NCI-H69 (cell line): Measurements from ENCODE around the gene DHRS12.

Experiments used
- DNase-seq: peaks from one replicate; lab custom pipeline; 2025; lab: John Stamatoyannopoulos, UW

The DHRS12 gene

GRCh38 chr13:51759240-51759639 lies 44.7 kb downstream of the DHRS12 start:
- DNase-seq, result no peak

GRCh38 chr13:51758691-51759090 lies 45.3 kb downstream of the DHRS12 start:
- DNase-seq, result no peak

GRCh38 chr13:51756651-51757050 lies 47.3 kb downstream of the DHRS12 start:
- no peak for DNase-seq

- no peak for DNase-seq
These were observed 56.2 kb downstream of the DHRS12 start for GRCh38 chr13:51747438-51748434.

GRCh38 chr13:51746802-51747201 lies 57.2 kb downstream of the DHRS12 start:
- no peak for DNase-seq

- DNase-seq, result no peak
These were observed 58.7 kb downstream of the DHRS12 start for GRCh38 chr13:51745243-51745642.

GRCh38 chr13:51742611-51743010 lies 61.4 kb downstream of the DHRS12 start:
- DNase-seq, result no peak

GRCh38 chr13:51742031-51742430 lies 61.9 kb downstream of the DHRS12 start:
- no peak for DNase-seq

GRCh38 chr13:51740698-51741097 lies 63.3 kb downstream of the DHRS12 start:
- no peak for DNase-seq

- no peak for DNase-seq
These were observed 64.8 kb downstream of the DHRS12 start for GRCh38 chr13:51739027-51739764.

GRCh38 chr13:51738226-51738905 lies 65.6 kb downstream of the DHRS12 start:
- DNase-seq, result no peak

- no peak for DNase-seq
These were observed 66.4 kb downstream of the DHRS12 start for GRCh38 chr13:51737609-51738008.

- no peak for DNase-seq
These were observed 69.2 kb downstream of the DHRS12 start for GRCh38 chr13:51734786-51735185.

- DNase-seq, result peak; percentile 49
These were observed 70.3 kb downstream of the DHRS12 start for GRCh38 chr13:51733374-51734298.

- peak; percentile 7 for DNase-seq
These were observed 72.2 kb downstream of the DHRS12 start for GRCh38 chr13:51731759-51732158.

- DNase-seq, result no peak
These were observed 73.0 kb downstream of the DHRS12 start for GRCh38 chr13:51730927-51731326.

GRCh38 chr13:51729866-51730553 lies 74.0 kb downstream of the DHRS12 start:
- DNase-seq, result no peak

- DNase-seq, result no peak
These were observed 75.0 kb downstream of the DHRS12 start for GRCh38 chr13:51728972-51729371.

- DNase-seq, result no peak
These were observed 75.7 kb downstream of the DHRS12 start for GRCh38 chr13:51728275-51728673.

- DNase-seq, result no peak
These were observed 76.2 kb downstream of the DHRS12 start for GRCh38 chr13:51727634-51728274.
